NCI-H146 treated with DMSO at 0.1 percent for 48 hours (cell line): ENCODE results near the gene PRKAG2.

Experiments
- DNase-seq: peaks from one replicate; lab custom pipeline; 2025; ENCODE audit not compliant: unreplicated experiment; lab: John Stamatoyannopoulos, UW

Gene PRKAG2

GRCh38 chr7:151699928-151700319 is 177.0 kb downstream of the PRKAG2 start:
- no peak for DNase-seq

- no peak for DNase-seq
Measured at GRCh38 chr7:151699147-151699927, 177.6 kb downstream of the PRKAG2 start.

- DNase-seq, result no peak
Measured at GRCh38 chr7:151697942-151698341, 179.0 kb downstream of the PRKAG2 start.

GRCh38 chr7:151697515-151697895 is 179.4 kb downstream of the PRKAG2 start:
- DNase-seq, result no peak

- peak; percentile 78 for DNase-seq
Measured at GRCh38 chr7:151696721-151697514, 180.0 kb downstream of the PRKAG2 start.

- DNase-seq, result peak; percentile 34
Measured at GRCh38 chr7:151695951-151696541, 180.9 kb downstream of the PRKAG2 start.

- DNase-seq, result no peak
Measured at GRCh38 chr7:151694828-151695580, 181.9 kb downstream of the PRKAG2 start.

- no peak for DNase-seq
Measured at GRCh38 chr7:151694441-151694827, 182.5 kb downstream of the PRKAG2 start.

GRCh38 chr7:151693140-151693539 is 183.8 kb downstream of the PRKAG2 start:
- DNase-seq, result no peak

GRCh38 chr7:151692721-151693120 is 184.2 kb downstream of the PRKAG2 start:
- DNase-seq, result no peak

- no peak for DNase-seq
Measured at GRCh38 chr7:151691449-151691848, 185.5 kb downstream of the PRKAG2 start.

- DNase-seq, result no peak
Measured at GRCh38 chr7:151690606-151691005, 186.3 kb downstream of the PRKAG2 start.

- peak; percentile 77 for DNase-seq
Measured at GRCh38 chr7:151689196-151689971, 187.5 kb downstream of the PRKAG2 start.

GRCh38 chr7:151688236-151688780 is 188.6 kb downstream of the PRKAG2 start:
- no peak for DNase-seq

- DNase-seq, result no peak
Measured at GRCh38 chr7:151687523-151688235, 189.2 kb downstream of the PRKAG2 start.

GRCh38 chr7:151686826-151687225 is 190.1 kb downstream of the PRKAG2 start:
- DNase-seq, result no peak

- no peak for DNase-seq
Measured at GRCh38 chr7:151686016-151686766, 190.7 kb downstream of the PRKAG2 start.

GRCh38 chr7:151684408-151685175 is 192.3 kb downstream of the PRKAG2 start:
- no peak for DNase-seq
